GM23338 (cell line): ENCODE data around the gene TCF3.

Experiments
- CREB1 ChIP-seq: fragments of 250-450 bp; sonication (Bioruptor Pico); IDR thresholded peaks from 2 replicates; pipeline ENCODE4 v1.5.0; 2020; ENCODE audit warnings: low read depth, mild to moderate bottlenecking, moderate library complexity
- CTCF ChIP-seq, 2 experiments: fragments of 200-600 bp in 1 of 2; sonication (generic) in 1 of 2; conservative IDR thresholded peaks; 2 replicates each; pipeline versions ENCODE4 v1.5.1 to v1.6.1; 2016 to 2017; ENCODE audit warnings: antibody characterized with exemption in 2 of 2, low read depth in 2 of 2, mild to moderate bottlenecking in 2 of 2, moderate library complexity in 1 of 2
- ETS1 ChIP-seq: IDR thresholded peaks from 2 replicates; pipeline ENCODE4 v1.6.1; 2016; ENCODE audit warnings: antibody characterized with exemption
- EZH2 ChIP-seq: fragments of 200-600 bp; sonication (generic); IDR thresholded peaks from one replicate; pipeline ENCODE4 v1.8.0; 2017; ENCODE audit warnings: antibody characterized with exemption, mild to moderate bottlenecking, low read depth; ENCODE audit not compliant: unreplicated experiment
- EZH2phosphoT487 ChIP-seq: fragments of 200-600 bp; sonication (generic); IDR thresholded peaks from one replicate; pipeline ENCODE4 v1.8.1; 2018; ENCODE audit warnings: antibody characterized with exemption; ENCODE audit not compliant: unreplicated experiment
- JUNB ChIP-seq: IDR thresholded peaks from one replicate; pipeline ENCODE4 v1.6.1; 2016; ENCODE audit warnings: antibody characterized with exemption; ENCODE audit not compliant: unreplicated experiment
- NANOG ChIP-seq: IDR thresholded peaks from 2 replicates; pipeline ENCODE4 v1.6.1; 2016; ENCODE audit warnings: antibody characterized with exemption, borderline replicate concordance
- POLR2AphosphoS5 ChIP-seq: IDR thresholded peaks from 2 replicates; pipeline ENCODE4 v1.6.1; 2016; ENCODE audit warnings: antibody characterized with exemption, low read depth
- STAT1 ChIP-seq: IDR thresholded peaks from one replicate; pipeline ENCODE4 v1.6.1; 2016; ENCODE audit warnings: antibody characterized with exemption; ENCODE audit not compliant: unreplicated experiment
- ZNF114 ChIP-seq: fragments of 250-450 bp; sonication (Bioruptor Pico); IDR thresholded peaks from 2 replicates; pipeline ENCODE4 v1.5.0; 2020; ENCODE audit warnings: mild to moderate bottlenecking, moderate library complexity
- ZNF331 ChIP-seq: fragments of 250-450 bp; sonication (Bioruptor Pico); IDR thresholded peaks from 2 replicates; pipeline ENCODE4 v1.5.0; 2020; ENCODE audit warnings: low read depth, mild to moderate bottlenecking, moderate library complexity
- TF ChIP-seq, protein P1 (sequence below): IDR thresholded peaks from one replicate; pipeline ENCODE4 v1.6.1; 2018; ENCODE audit warnings: antibody characterized with exemption; ENCODE audit not compliant: unreplicated experiment
- TF ChIP-seq, protein P2 (sequence below): fragments of 250-450 bp; sonication (Bioruptor Pico); IDR thresholded peaks from 2 replicates; pipeline ENCODE4 v1.5.0; 2020; ENCODE audit warnings: mild to moderate bottlenecking, moderate library complexity

DNA sequence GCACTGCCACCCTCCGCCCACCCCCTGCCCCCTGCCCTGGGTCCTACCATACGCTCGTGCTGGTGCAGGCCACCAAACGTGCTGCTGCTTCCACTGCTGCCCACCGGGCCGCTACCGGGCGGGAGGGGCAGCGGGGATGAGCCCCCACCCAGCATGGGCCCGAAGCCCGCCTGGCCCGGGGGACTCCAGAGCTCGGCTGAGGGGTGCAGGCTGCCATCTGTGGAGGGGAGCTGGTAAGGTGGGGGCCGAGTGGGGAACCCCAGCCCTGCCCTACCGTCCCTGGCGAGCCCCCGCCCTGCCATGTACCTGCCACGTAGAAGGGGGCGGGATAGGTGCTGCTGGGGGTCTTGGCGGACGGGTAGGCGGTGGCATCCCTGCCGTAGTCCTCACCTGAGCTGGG, 30.4 kb downstream of the TCF3 start:
- TF ChIP-seq POLR2AphosphoS5 (no peak), CTCF (conservative IDR thresholded peaks at IDR 0.05; ENCODE audit: low read depth in 2 of 2) (no peak), EZH2phosphoT487 (no peak), ETS1 (no peak), EZH2 (no peak), JUNB (no peak), CREB1 (CRISPR knock-in tag) (no peak), STAT1 (no peak), ZNF331 (CRISPR knock-in tag) (no peak), ZNF114 (CRISPR knock-in tag) (no peak), NANOG (no peak)
- TF ChIP-seq, protein P1, sequence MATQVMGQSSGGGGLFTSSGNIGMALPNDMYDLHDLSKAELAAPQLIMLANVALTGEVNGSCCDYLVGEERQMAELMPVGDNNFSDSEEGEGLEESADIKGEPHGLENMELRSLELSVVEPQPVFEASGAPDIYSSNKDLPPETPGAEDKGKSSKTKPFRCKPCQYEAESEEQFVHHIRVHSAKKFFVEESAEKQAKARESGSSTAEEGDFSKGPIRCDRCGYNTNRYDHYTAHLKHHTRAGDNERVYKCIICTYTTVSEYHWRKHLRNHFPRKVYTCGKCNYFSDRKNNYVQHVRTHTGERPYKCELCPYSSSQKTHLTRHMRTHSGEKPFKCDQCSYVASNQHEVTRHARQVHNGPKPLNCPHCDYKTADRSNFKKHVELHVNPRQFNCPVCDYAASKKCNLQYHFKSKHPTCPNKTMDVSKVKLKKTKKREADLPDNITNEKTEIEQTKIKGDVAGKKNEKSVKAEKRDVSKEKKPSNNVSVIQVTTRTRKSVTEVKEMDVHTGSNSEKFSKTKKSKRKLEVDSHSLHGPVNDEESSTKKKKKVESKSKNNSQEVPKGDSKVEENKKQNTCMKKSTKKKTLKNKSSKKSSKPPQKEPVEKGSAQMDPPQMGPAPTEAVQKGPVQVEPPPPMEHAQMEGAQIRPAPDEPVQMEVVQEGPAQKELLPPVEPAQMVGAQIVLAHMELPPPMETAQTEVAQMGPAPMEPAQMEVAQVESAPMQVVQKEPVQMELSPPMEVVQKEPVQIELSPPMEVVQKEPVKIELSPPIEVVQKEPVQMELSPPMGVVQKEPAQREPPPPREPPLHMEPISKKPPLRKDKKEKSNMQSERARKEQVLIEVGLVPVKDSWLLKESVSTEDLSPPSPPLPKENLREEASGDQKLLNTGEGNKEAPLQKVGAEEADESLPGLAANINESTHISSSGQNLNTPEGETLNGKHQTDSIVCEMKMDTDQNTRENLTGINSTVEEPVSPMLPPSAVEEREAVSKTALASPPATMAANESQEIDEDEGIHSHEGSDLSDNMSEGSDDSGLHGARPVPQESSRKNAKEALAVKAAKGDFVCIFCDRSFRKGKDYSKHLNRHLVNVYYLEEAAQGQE: no peak
- TF ChIP-seq, protein P2, sequence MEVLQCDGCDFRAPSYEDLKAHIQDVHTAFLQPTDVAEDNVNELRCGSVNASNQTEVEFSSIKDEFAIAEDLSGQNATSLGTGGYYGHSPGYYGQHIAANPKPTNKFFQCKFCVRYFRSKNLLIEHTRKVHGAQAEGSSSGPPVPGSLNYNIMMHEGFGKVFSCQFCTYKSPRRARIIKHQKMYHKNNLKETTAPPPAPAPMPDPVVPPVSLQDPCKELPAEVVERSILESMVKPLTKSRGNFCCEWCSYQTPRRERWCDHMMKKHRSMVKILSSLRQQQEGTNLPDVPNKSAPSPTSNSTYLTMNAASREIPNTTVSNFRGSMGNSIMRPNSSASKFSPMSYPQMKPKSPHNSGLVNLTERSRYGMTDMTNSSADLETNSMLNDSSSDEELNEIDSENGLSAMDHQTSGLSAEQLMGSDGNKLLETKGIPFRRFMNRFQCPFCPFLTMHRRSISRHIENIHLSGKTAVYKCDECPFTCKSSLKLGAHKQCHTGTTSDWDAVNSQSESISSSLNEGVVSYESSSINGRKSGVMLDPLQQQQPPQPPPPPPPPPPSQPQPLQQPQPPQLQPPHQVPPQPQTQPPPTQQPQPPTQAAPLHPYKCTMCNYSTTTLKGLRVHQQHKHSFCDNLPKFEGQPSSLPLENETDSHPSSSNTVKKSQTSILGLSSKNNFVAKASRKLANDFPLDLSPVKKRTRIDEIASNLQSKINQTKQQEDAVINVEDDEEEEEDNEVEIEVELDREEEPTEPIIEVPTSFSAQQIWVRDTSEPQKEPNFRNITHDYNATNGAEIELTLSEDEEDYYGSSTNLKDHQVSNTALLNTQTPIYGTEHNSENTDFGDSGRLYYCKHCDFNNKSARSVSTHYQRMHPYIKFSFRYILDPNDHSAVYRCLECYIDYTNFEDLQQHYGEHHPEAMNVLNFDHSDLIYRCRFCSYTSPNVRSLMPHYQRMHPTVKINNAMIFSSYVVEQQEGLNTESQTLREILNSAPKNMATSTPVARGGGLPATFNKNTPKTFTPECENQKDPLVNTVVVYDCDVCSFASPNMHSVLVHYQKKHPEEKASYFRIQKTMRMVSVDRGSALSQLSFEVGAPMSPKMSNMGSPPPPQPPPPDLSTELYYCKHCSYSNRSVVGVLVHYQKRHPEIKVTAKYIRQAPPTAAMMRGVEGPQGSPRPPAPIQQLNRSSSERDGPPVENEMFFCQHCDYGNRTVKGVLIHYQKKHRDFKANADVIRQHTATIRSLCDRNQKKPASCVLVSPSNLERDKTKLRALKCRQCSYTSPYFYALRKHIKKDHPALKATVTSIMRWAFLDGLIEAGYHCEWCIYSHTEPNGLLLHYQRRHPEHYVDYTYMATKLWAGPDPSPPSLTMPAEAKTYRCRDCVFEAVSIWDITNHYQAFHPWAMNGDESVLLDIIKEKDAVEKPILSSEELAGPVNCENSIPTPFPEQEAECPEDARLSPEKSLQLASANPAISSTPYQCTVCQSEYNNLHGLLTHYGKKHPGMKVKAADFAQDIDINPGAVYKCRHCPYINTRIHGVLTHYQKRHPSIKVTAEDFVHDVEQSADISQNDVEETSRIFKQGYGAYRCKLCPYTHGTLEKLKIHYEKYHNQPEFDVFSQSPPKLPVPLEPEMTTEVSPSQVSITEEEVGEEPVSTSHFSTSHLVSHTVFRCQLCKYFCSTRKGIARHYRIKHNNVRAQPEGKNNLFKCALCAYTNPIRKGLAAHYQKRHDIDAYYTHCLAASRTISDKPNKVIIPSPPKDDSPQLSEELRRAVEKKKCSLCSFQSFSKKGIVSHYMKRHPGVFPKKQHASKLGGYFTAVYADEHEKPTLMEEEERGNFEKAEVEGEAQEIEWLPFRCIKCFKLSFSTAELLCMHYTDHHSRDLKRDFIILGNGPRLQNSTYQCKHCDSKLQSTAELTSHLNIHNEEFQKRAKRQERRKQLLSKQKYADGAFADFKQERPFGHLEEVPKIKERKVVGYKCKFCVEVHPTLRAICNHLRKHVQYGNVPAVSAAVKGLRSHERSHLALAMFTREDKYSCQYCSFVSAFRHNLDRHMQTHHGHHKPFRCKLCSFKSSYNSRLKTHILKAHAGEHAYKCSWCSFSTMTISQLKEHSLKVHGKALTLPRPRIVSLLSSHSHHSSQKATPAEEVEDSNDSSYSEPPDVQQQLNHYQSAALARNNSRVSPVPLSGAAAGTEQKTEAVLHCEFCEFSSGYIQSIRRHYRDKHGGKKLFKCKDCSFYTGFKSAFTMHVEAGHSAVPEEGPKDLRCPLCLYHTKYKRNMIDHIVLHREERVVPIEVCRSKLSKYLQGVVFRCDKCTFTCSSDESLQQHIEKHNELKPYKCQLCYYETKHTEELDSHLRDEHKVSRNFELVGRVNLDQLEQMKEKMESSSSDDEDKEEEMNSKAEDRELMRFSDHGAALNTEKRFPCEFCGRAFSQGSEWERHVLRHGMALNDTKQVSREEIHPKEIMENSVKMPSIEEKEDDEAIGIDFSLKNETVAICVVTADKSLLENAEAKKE (CRISPR knock-in tag): no peak
